GM12878 (cell line): ENCODE data around the gene UGT1A7. TPM values are rescaled to one million over a fixed set of nuclear protein-coding genes. Genes with fewer than 3 reads are reported as not detected.

Experiments used
- ATAC-seq: fragments of 200-7000 bp; cut with Tn5 transposase; 3 replicates; pipeline ENCODE4 v1.9.1; 2020; ENCODE audit warnings: mild to moderate bottlenecking, moderate library complexity
- BruUV-seq: library from RNA; stranded (reverse); fragments of 400-500 nt; replicated peaks from 2 replicates; lab custom pipeline; 2021; lab: Mats Ljungman, UMichigan
- CTCF ChIA-PET: fragments of 300-600 bp; sonication (Branson Sonifier 250); formaldehyde crosslinking; extraction: SDS; loops from one replicate; lab custom pipeline; 2021; ENCODE audit warnings: inconsistent platforms; lab: Yijun Ruan, JAX
- POLR2A ChIA-PET: fragments of 350-600 bp; formaldehyde crosslinking; extraction: SDS; loops from one replicate; lab custom pipeline; 2021; ENCODE audit warnings: inconsistent platforms; lab: Charles Lee
- RAD21 ChIA-PET: fragments of 300-600 bp; sonication (Branson Sonifier 250); formaldehyde crosslinking; loops from one replicate; lab custom pipeline; 2023; ENCODE audit warnings: antibody characterized with exemption; ENCODE audit not compliant: unreplicated experiment; lab: Charles Lee
- SMC1A ChIA-PET: fragments of 300-600 bp; sonication (Branson Sonifier 250); formaldehyde crosslinking; loops from one replicate; lab custom pipeline; 2023; ENCODE audit not compliant: unreplicated experiment, uncharacterized antibody; lab: Charles Lee
- DNase-seq: peaks from one replicate; pipeline ENCODE4 v3.0.0-alpha.2; 2011; ENCODE audit warnings: low read depth, low spot score
- FAIRE-seq: peaks from 3 replicates; lab custom pipeline; 2011; peaks lifted over from hg19 to GRCh38; lab: Jason Lieb, UNC
- H2AFZ ChIP-seq: 2 replicates; pipeline ENCODE4 v1.6.0; 2011; ENCODE audit warnings: low read depth, low read length, control low read depth; ENCODE audit not compliant: control insufficient read depth
- H3K27ac ChIP-seq: 2 replicates; pipeline ENCODE4 v1.5.1; 2011; ENCODE audit warnings: control low read depth; ENCODE audit not compliant: control insufficient read depth, insufficient read depth
- H3K27me3 ChIP-seq, 2 experiments: replicated peaks in 1 of 2; 2 replicates each; pipeline versions ENCODE4 v1.6.0 to v1.6.1; 2011; ENCODE audit warnings: low read length in 1 of 2; ENCODE audit not compliant: control insufficient read depth in 2 of 2, insufficient read depth in 2 of 2
- H3K36me3 ChIP-seq, 2 experiments: 2 replicates each; pipeline ENCODE4 v1.5.1; 2011; ENCODE audit warnings: low read length in 1 of 2; ENCODE audit not compliant: control insufficient read depth in 2 of 2, insufficient read depth in 2 of 2
- H3K4me1 ChIP-seq: 2 replicates; pipeline ENCODE4 v1.6.1; 2011; ENCODE audit warnings: mild to moderate bottlenecking, low read length, moderate library complexity, mixed read lengths; ENCODE audit not compliant: control insufficient read depth, insufficient read depth
- H3K4me2 ChIP-seq: 2 replicates; pipeline ENCODE4 v1.6.0; 2011; ENCODE audit warnings: control low read depth; ENCODE audit not compliant: control insufficient read depth, insufficient read depth
- H3K4me3 ChIP-seq: fragments of 200-600 bp; sonication (generic); 2 replicates; pipeline ENCODE4 v1.5.1; 2016
- H3K79me2 ChIP-seq: 2 replicates; pipeline ENCODE4 v1.6.0; 2011; ENCODE audit warnings: low read length; ENCODE audit not compliant: control insufficient read depth, insufficient read depth
- H3K9ac ChIP-seq: 2 replicates; pipeline ENCODE4 v1.8.0; 2011; ENCODE audit warnings: low read length, control low read depth, mixed read lengths; ENCODE audit not compliant: control insufficient read depth, insufficient read depth
- H3K9me3 ChIP-seq: replicated peaks from 3 replicates; pipeline ENCODE4 v1.5.1; 2011; ENCODE audit warnings: mild to moderate bottlenecking, low read length; ENCODE audit not compliant: control insufficient read depth, insufficient read depth
- H4K20me1 ChIP-seq: 2 replicates; pipeline ENCODE4 v1.6.0; 2011; ENCODE audit not compliant: control insufficient read depth, insufficient read depth
- ASH2L ChIP-seq: fragments of 300-600, 200-600 bp; sonication (generic); IDR thresholded peaks from 2 replicates; pipeline ENCODE4 v1.6.1; 2017; ENCODE audit warnings: low read depth, mild to moderate bottlenecking, borderline replicate concordance
- ETV6 ChIP-seq, 2 experiments: fragments of 450-650 bp in 1 of 2; IDR thresholded peaks in 1 of 2; conservative IDR thresholded peaks in 1 of 2; 2 replicates each; pipeline ENCODE4 v1.6.1; 2014; ENCODE audit warnings: antibody characterized with exemption in 1 of 2, borderline replicate concordance in 1 of 2, low read depth in 1 of 2, mild to moderate bottlenecking in 1 of 2, moderate library complexity in 1 of 2
- FOS ChIP-seq: IDR thresholded peaks from 3 replicates; pipeline ENCODE4 v1.6.1; 2011; ENCODE audit warnings: borderline replicate concordance; ENCODE audit not compliant: insufficient read length; ENCODE audit errors: extremely low read depth
- FOXK2 ChIP-seq: fragments of 450-650 bp; IDR thresholded peaks from 2 replicates; pipeline ENCODE4 v1.6.1; 2017; ENCODE audit warnings: mild to moderate bottlenecking, moderate library complexity
- MYC ChIP-seq: IDR thresholded peaks from 2 replicates; pipeline ENCODE4 v1.6.1; 2011; ENCODE audit warnings: mild to moderate bottlenecking, low read length, moderate library complexity, inconsistent platforms; ENCODE audit not compliant: insufficient read depth, insufficient replicate concordance, insufficient read length, severe bottlenecking
- NBN ChIP-seq: fragments of 450-650 bp; IDR thresholded peaks from 2 replicates; pipeline ENCODE4 v1.6.1; 2016
- NFYB ChIP-seq: IDR thresholded peaks from 2 replicates; pipeline ENCODE4 v1.6.1; 2011; ENCODE audit warnings: low read depth, mild to moderate bottlenecking, low read length, improper control_type of control experiment, moderate library complexity; ENCODE audit not compliant: insufficient read depth
- NR2C2 ChIP-seq: IDR thresholded peaks from 2 replicates; pipeline ENCODE4 v1.6.1; 2011; ENCODE audit warnings: borderline replicate concordance, low read depth; ENCODE audit not compliant: control insufficient read depth, insufficient read length
- NRF1 ChIP-seq: conservative IDR thresholded peaks from 2 replicates; pipeline ENCODE4 v1.6.1; 2011; ENCODE audit warnings: mild to moderate bottlenecking, low read depth, low read length, improper control_type of control experiment
- PRDM15 ChIP-seq: fragments of 450-650 bp; formaldehyde crosslinking; IDR thresholded peaks from 2 replicates; pipeline ENCODE4 v1.4.0; 2020; ENCODE audit warnings: mild to moderate bottlenecking, moderate library complexity
- RUNX3 ChIP-seq: IDR thresholded peaks from 2 replicates; pipeline ENCODE4 v1.6.1; 2012; ENCODE audit warnings: low read length, inconsistent platforms
- YY1 ChIP-seq: IDR thresholded peaks from 2 replicates; pipeline ENCODE4 v1.6.1; 2011; ENCODE audit warnings: low read depth, mild to moderate bottlenecking, low read length
- ZNF207 ChIP-seq: fragments of 450-650 bp; IDR thresholded peaks from 2 replicates; pipeline ENCODE4 v1.6.1; 2014; ENCODE audit warnings: antibody characterized with exemption, mild to moderate bottlenecking, borderline replicate concordance
- WGBS: methylation state at CpG from one replicate; pipeline ENCODE4 v1.1.6; 2016; ENCODE audit warnings: low lambda C conversion rate; ENCODE audit not compliant: insufficient replicate concordance, insufficient coverage; ENCODE audit errors: missing lambda C conversion rate; 5-methylcytosine and 5-hydroxymethylcytosine counted together
- in situ Hi-C: fragments of 300-500 bp; cut with MboI; formaldehyde crosslinking; loops from 9 replicates; pipeline ENCODE4 v1.14.3; 2018; ENCODE audit warnings: mixed read lengths
- intact Hi-C: fragments of 100-400 bp; cut with micrococcal nuclease; formaldehyde crosslinking; loops from one replicate; pipeline ENCODE4 v1.14.2; 2022; ENCODE audit not compliant: unreplicated experiment
- polyA plus RNA-seq, 11 experiments: library from polyadenylated mRNA; depleted of rRNA in 4 of 11; unstranded in 6 of 11; stranded (reverse) in 5 of 11; fragments of >200 nt; fragmentation: Nextera tagmentation in 4 of 11; fragmentation: Illumina TruSeq in 1 of 11; extraction: Ambion mirVana in 4 of 11; extraction: Trizol in 1 of 11; gene quantifications; 1 replicate in 1 of 11; 2 replicates in 10 of 11; pipeline versions ENCODE4 v1.2.1 to v1.2.3, GENCODE V29; 2011 to 2016; ENCODE audit warnings: inconsistent platforms in 2 of 11, missing spikeins in 2 of 11, low read depth in 1 of 11
- total RNA-seq, 4 experiments: library from RNA; depleted of rRNA in 3 of 4; stranded (reverse); fragments of >200 nt in 3 of 4; fragmentation: Illumina TruSeq in 1 of 4; extraction: Trizol in 1 of 4; gene quantifications; 2 replicates each; pipeline versions ENCODE4 v1.2.1 to v1.2.3, GENCODE V29; 2013 to 2021
- TF ChIP-seq, protein P1 (sequence below): fragments of 150-350 bp; IDR thresholded peaks from 2 replicates; pipeline ENCODE4 v1.6.1; 2014; ENCODE audit warnings: mild to moderate bottlenecking, low read depth, low read length
- TF ChIP-seq, protein P2 (sequence below), 3 experiments: IDR thresholded peaks in 2 of 3; conservative IDR thresholded peaks in 1 of 3; 2 replicates each; pipeline ENCODE4 v1.5.1; 2011; ENCODE audit warnings: low read depth in 3 of 3, low read length in 3 of 3, mild to moderate bottlenecking in 3 of 3, control low read depth in 2 of 3, moderate library complexity in 2 of 3, inconsistent platforms in 1 of 3, mixed read lengths in 1 of 3; ENCODE audit not compliant: control insufficient read depth in 2 of 3, insufficient read depth in 1 of 3; ENCODE audit errors: extremely low read depth in 1 of 3

Gene UGT1A7
- total and polyA plus RNA-seq, 10 of the 15 experiments (the other 5 are each of a cell fraction or from before 2014, with no cell fraction given): not detected

- Histone ChIP-seq H3K4me3 (no peak overlapping the region), H3K9me3 (no peaks in the 10 kb centered on the region), H2AFZ (no peak overlapping the region), H3K27ac (no peak overlapping the region), H3K27me3 (no peaks in the 10 kb centered on the region; a peak in 1 of 4 replicates), H3K9ac (no peak overlapping the region), H3K4me1 (no peaks in the 10 kb centered on the region), H3K79me2 (no peaks in the 10 kb centered on the region), H3K36me3 (no peaks in the 10 kb centered on the region), H3K4me2 (no peak overlapping the region), H4K20me1 (no peaks in the 10 kb centered on the region)
- in situ Hi-C loops (no loop called here), intact Hi-C loops (no loop called here)
- BruUV-seq: no TSS peak
- ChIA-PET CTCF (interaction anchor here (1.3 kb wide), 1 partner anchor 44 kb away, joined by 3 read pairs; no protein-coding TSS in a partner anchor), POLR2A (no interaction called here), RAD21 (no interaction called here), SMC1A (interaction anchor here (0.6 kb wide), 1 partner anchor 21 kb away, joined by 3 read pairs; no protein-coding TSS in a partner anchor)
- ATAC-seq (no peak), FAIRE-seq (no peak), DNase-seq (no peak)
- 22% methylated on average over 3 of the region's 3 CpGs for WGBS
- TF ChIP-seq NRF1 (no peak), ETV6 (conservative IDR thresholded peaks at IDR 0.05 in 1 of 2, IDR thresholded peaks at IDR 0.05 in 1 of 2; ENCODE audit: borderline replicate concordance in 1 of 2, low read depth in 1 of 2) (no peak), FOS (no peak), ASH2L (no peak), RUNX3 (no peak), MYC (no peak), NBN (no peak), NR2C2 (no peak), FOXK2 (no peak), YY1 (no peak), PRDM15 (CRISPR knock-in tag) (no peak), NFYB (no peak), ZNF207 (no peak)
- TF ChIP-seq, protein P1, sequence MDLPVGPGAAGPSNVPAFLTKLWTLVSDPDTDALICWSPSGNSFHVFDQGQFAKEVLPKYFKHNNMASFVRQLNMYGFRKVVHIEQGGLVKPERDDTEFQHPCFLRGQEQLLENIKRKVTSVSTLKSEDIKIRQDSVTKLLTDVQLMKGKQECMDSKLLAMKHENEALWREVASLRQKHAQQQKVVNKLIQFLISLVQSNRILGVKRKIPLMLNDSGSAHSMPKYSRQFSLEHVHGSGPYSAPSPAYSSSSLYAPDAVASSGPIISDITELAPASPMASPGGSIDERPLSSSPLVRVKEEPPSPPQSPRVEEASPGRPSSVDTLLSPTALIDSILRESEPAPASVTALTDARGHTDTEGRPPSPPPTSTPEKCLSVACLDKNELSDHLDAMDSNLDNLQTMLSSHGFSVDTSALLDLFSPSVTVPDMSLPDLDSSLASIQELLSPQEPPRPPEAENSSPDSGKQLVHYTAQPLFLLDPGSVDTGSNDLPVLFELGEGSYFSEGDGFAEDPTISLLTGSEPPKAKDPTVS: no peak
- TF ChIP-seq, protein P2, sequence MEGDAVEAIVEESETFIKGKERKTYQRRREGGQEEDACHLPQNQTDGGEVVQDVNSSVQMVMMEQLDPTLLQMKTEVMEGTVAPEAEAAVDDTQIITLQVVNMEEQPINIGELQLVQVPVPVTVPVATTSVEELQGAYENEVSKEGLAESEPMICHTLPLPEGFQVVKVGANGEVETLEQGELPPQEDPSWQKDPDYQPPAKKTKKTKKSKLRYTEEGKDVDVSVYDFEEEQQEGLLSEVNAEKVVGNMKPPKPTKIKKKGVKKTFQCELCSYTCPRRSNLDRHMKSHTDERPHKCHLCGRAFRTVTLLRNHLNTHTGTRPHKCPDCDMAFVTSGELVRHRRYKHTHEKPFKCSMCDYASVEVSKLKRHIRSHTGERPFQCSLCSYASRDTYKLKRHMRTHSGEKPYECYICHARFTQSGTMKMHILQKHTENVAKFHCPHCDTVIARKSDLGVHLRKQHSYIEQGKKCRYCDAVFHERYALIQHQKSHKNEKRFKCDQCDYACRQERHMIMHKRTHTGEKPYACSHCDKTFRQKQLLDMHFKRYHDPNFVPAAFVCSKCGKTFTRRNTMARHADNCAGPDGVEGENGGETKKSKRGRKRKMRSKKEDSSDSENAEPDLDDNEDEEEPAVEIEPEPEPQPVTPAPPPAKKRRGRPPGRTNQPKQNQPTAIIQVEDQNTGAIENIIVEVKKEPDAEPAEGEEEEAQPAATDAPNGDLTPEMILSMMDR (IDR thresholded peaks at IDR 0.05 in 2 of 3, conservative IDR thresholded peaks at IDR 0.05 in 1 of 3; ENCODE audit: control insufficient read depth in 2 of 3, extremely low read depth in 1 of 3, insufficient read depth in 1 of 3, low read depth in 3 of 3, low read length in 3 of 3): no peak
Measured at GRCh38 chr2:233813236-233814055, 131.7 kb downstream of the UGT1A7 start.
